NCI-H1436 treated with DMSO at 0.1 percent for 48 hours (cell line): ENCODE measurements around the gene MSH3.

ENCODE experiments used
- DNase-seq: peaks from one replicate; lab custom pipeline; 2025; lab: John Stamatoyannopoulos, UW

MSH3 gene

GRCh38 chr5:80905405-80905804, 251.0 kb downstream of the MSH3 start:
- no peak for DNase-seq

- DNase-seq, result no peak
Measured at GRCh38 chr5:80912479-80912878, 258.0 kb downstream of the MSH3 start.

GRCh38 chr5:80915716-80916115, 261.3 kb downstream of the MSH3 start:
- no peak for DNase-seq

- DNase-seq, result no peak
Measured at GRCh38 chr5:80916676-80917075, 262.2 kb downstream of the MSH3 start.

GRCh38 chr5:80917631-80918030, 263.2 kb downstream of the MSH3 start:
- DNase-seq, result no peak

GRCh38 chr5:80919678-80920196, 265.3 kb downstream of the MSH3 start:
- DNase-seq, result no peak

GRCh38 chr5:80920333-80920732, 265.9 kb downstream of the MSH3 start:
- no peak for DNase-seq

- no peak for DNase-seq
Measured at GRCh38 chr5:80921026-80921425, 266.6 kb downstream of the MSH3 start.

- DNase-seq, result no peak
Measured at GRCh38 chr5:80925931-80926330, 271.5 kb downstream of the MSH3 start.
